Tibial nerve (tissue), 4 donors: Measurements from ENCODE around the gene PPP4R1.

Source experiments
- CTCF ChIP-seq, 5 experiments: fragments of 200-600 bp in 3 of 5; fragments of 450-650 bp in 2 of 5; sonication (generic) in 3 of 5; IDR thresholded peaks; one replicate each; pipeline ENCODE4 v1.5.1; 2016 to 2019; ENCODE audit warnings: antibody characterized with exemption in 5 of 5, mild to moderate bottlenecking in 3 of 5, moderate library complexity in 2 of 5
- EP300 ChIP-seq, 2 donors: sonication (generic); formaldehyde crosslinking; IDR thresholded peaks; one replicate each; pipeline ENCODE4 v1.6.1; 2017; ENCODE audit warnings: antibody characterized with exemption in 2 of 2, mild to moderate bottlenecking in 1 of 2
- POLR2A ChIP-seq, 2 donors: fragments of 450-650 bp; IDR thresholded peaks; one replicate each; pipeline ENCODE4 v1.6.1; 2017; ENCODE audit warnings: antibody characterized with exemption in 2 of 2, mild to moderate bottlenecking in 2 of 2, moderate library complexity in 2 of 2

GRCh38 chr18:9663377-9663776, 49.0 kb upstream of the PPP4R1 start:
- no peak for TF ChIP-seq CTCF (IDR thresholded peaks at IDR 0.05)
- no peak for TF ChIP-seq EP300 (IDR thresholded peaks at IDR 0.05)
- no peak for TF ChIP-seq POLR2A (IDR thresholded peaks at IDR 0.05)
